Retinal pigment epithelial cell (primary cell): ENCODE data around the gene SBSN.
"Not testable (repeated sequence)": the region's sequence is repeated elsewhere in the genome, so short reads cannot be mapped to it uniquely, and the experiment has no call there.

Source experiments
- DNase-seq: peaks from one replicate; pipeline ENCODE4 v3.0.0-alpha.2; 2010; ENCODE audit warnings: low read depth
- H3K4me3 ChIP-seq: 2 replicates; pipeline ENCODE4 v1.5.1; 2011; ENCODE audit warnings: mild to moderate bottlenecking, low read length, control low read depth, moderate library complexity
- CTCF ChIP-seq: conservative IDR thresholded peaks from 2 replicates; pipeline ENCODE4 v1.5.1; 2011; ENCODE audit warnings: low read depth, low read length, control low read depth, inconsistent platforms

Gene SBSN

GRCh38 chr19:35486268-35486708 lies 41.8 kb downstream of the SBSN start:
- no peak overlapping the region for H3K4me3 ChIP-seq
- DNase-seq = no peak
- TF ChIP-seq CTCF = no peak

- H3K4me3 ChIP-seq = no peak overlapping the region
- no peak for TF ChIP-seq CTCF
- no peak for DNase-seq
Measured at GRCh38 chr19:35484252-35485036, 43.7 kb downstream of the SBSN start.

- no peak for TF ChIP-seq CTCF
Measured at GRCh38 chr19:35483089-35483488, 45.0 kb downstream of the SBSN start.

GRCh38 chr19:35478794-35479677 lies 49.1 kb downstream of the SBSN start:
- peak; percentile 3 for TF ChIP-seq CTCF
- DNase-seq = no peak
- no peak overlapping the region for H3K4me3 ChIP-seq

More at GRCh38 chr19:35483089-35483488, 45.0 kb downstream of the SBSN start:
- no peak for DNase-seq
- no peak overlapping the region for H3K4me3 ChIP-seq

GRCh38 chr19:35476149-35476548 lies 52.0 kb downstream of the SBSN start:
- TF ChIP-seq CTCF = peak; percentile 36
- no peak overlapping the region for H3K4me3 ChIP-seq
- DNase-seq = no peak

GRCh38 chr19:35474594-35474993 lies 53.5 kb downstream of the SBSN start:
- not testable (repeated sequence) for H3K4me3 ChIP-seq

GRCh38 chr19:35474104-35474503 lies 54.0 kb downstream of the SBSN start:
- no peak for TF ChIP-seq CTCF
- no peak overlapping the region for H3K4me3 ChIP-seq
- no peak for DNase-seq

More at GRCh38 chr19:35474594-35474993, 53.5 kb downstream of the SBSN start:
- DNase-seq = not testable (repeated sequence)
